ENCODE results near the gene GABRB1.

DNA sequence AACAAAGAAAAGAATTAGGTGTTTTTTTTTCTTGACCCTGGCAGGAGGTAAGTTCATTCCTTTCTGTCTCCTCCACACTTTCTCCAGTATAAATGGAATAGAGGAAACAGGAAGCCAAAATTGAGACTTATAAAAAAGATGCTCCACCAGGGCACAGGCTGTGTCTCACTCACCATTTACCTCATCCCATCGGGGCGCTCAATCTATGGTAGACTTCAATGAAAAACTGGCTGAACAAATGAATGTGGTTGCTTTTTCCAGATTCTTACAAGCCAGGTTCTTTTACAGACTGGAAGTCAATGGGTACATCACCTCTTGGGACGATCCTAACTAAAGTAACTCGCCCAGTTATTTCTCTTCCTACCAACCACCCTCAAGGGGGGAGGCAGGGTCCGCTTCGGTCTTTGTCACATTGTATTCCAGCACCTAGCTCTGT lies 431.4 kb downstream of the GABRB1 start:
- TF ChIP-seq CTCF (IDR thresholded peaks at IDR 0.05; ENCODE audit: low read length): no peak
- TF ChIP-seq EZH2 (optimal IDR thresholded peaks at IDR 0.05; ENCODE audit: low read depth, low read length): no peak
- no peak for TF ChIP-seq EZH2phosphoT487 (IDR thresholded peaks at IDR 0.05; ENCODE audit: low read length)
